CD4-positive, CD25-positive, alpha-beta regulatory T cell (primary cell): ENCODE measurements around the gene ADAMTS18. TPM values are rescaled to one million over a fixed set of nuclear protein-coding genes. Genes with fewer than 3 reads are reported as not detected.

Experiments
- ATAC-seq, 2 donors: fragments of 150-1000 bp; cut with Tn5 transposase; one replicate each; pipeline ENCODE4 v1.10.0; 2021; ENCODE audit warnings: low read depth in 2 of 2, moderate number of reproducible peaks in 2 of 2, moderate library complexity in 1 of 2
- DNase-seq, 3 donors: peaks; one replicate each; pipeline versions ENCODE4 v3.0.0 to v3.0.0-alpha.2; 2012 to 2022; ENCODE audit warnings: mixed read lengths in 1 of 3
- H3K27ac ChIP-seq: one replicate; pipeline ENCODE4 v1.7.0; 2013; ENCODE audit warnings: mild to moderate bottlenecking, low read length; ENCODE audit not compliant: insufficient read depth, poor library complexity, severe bottlenecking
- H3K27me3 ChIP-seq: one replicate; pipeline ENCODE4 v1.7.0; 2013; ENCODE audit warnings: low read length; ENCODE audit not compliant: control insufficient read depth, insufficient read depth
- H3K36me3 ChIP-seq: one replicate; pipeline ENCODE4 v1.7.0; 2013; ENCODE audit warnings: mild to moderate bottlenecking, low read length, moderate library complexity; ENCODE audit not compliant: control insufficient read depth, insufficient read depth
- H3K4me1 ChIP-seq: 2 replicates; pipeline ENCODE4 v1.7.0; 2013; ENCODE audit warnings: mild to moderate bottlenecking, low read length; ENCODE audit not compliant: insufficient read depth, control insufficient read depth, poor library complexity, severe bottlenecking
- H3K4me3 ChIP-seq: one replicate; pipeline ENCODE4 v1.7.0; 2013; ENCODE audit warnings: low read depth, mild to moderate bottlenecking, low read length, moderate library complexity
- H3K9me3 ChIP-seq, 2 experiments: 1 replicate in 1 of 2; 2 replicates in 1 of 2; pipeline ENCODE4 v1.7.0; 2013; ENCODE audit warnings: low read length in 2 of 2, mild to moderate bottlenecking in 1 of 2, moderate library complexity in 1 of 2; ENCODE audit not compliant: control insufficient read depth in 2 of 2
- H3K27ac Mint-ChIP-seq, 3 donors: one replicate each; pipeline ENCODE4 v1.8.0; 2020 to 2022; ENCODE audit warnings: mild to moderate bottlenecking in 3 of 3, mixed read lengths in 3 of 3, moderate library complexity in 2 of 3
- H3K27me3 Mint-ChIP-seq: one replicate; pipeline ENCODE4 v1.8.0; 2022; ENCODE audit warnings: mild to moderate bottlenecking, mixed read lengths
- H3K36me3 Mint-ChIP-seq: one replicate; pipeline ENCODE4 v1.8.0; 2020; ENCODE audit warnings: mixed read lengths
- H3K4me1 Mint-ChIP-seq, 4 donors: one replicate each; pipeline ENCODE4 v1.8.0; 2020 to 2022; ENCODE audit warnings: mixed read lengths in 4 of 4, mild to moderate bottlenecking in 1 of 4
- H3K4me3 Mint-ChIP-seq, 4 donors: one replicate each; pipeline ENCODE4 v1.8.0; 2020 to 2022; ENCODE audit warnings: mild to moderate bottlenecking in 4 of 4, mixed read lengths in 4 of 4, moderate library complexity in 3 of 4
- H3K9me3 Mint-ChIP-seq, 7 donors: one replicate each; pipeline ENCODE4 v1.8.0; 2020 to 2022; ENCODE audit warnings: mixed read lengths in 7 of 7, mild to moderate bottlenecking in 3 of 7, moderate library complexity in 2 of 7
- polyA plus RNA-seq, 4 donors: library from polyadenylated mRNA; unstranded; fragments of 300-500 nt; fragmentation: Illumina TruSeq; gene quantifications; one replicate each; pipeline ENCODE4 v1.2.3, GENCODE V29; 2021
- total RNA-seq: library from RNA; stranded (reverse); gene quantifications from one replicate; pipeline ENCODE4 v1.2.3, GENCODE V29; 2022

ADAMTS18 gene
- total and polyA plus RNA-seq, 5 donors from 2014 or later, result not detected

GRCh38 chr16:77323695-77324094, 111.1 kb downstream of the ADAMTS18 start:
- H3K4me1 Mint-ChIP-seq, result no peaks in the 10 kb centered on the region
- H3K4me1 ChIP-seq, result no peaks in the 10 kb centered on the region
- peaks cover 5% of the 10 kb centered on the region for H3K27me3 Mint-ChIP-seq
- no peak overlapping the region for H3K27ac ChIP-seq
- no peak for DNase-seq
- H3K36me3 Mint-ChIP-seq, result no peaks in the 10 kb centered on the region
- no peak overlapping the region for H3K27ac Mint-ChIP-seq
- no peak overlapping the region for H3K4me3 ChIP-seq
- no peak overlapping the region for H3K4me3 Mint-ChIP-seq
- no peaks in the 10 kb centered on the region for H3K36me3 ChIP-seq
- no peaks in the 10 kb centered on the region for H3K9me3 ChIP-seq
- H3K27me3 ChIP-seq, result no peaks in the 10 kb centered on the region
- no peak for ATAC-seq
- H3K9me3 Mint-ChIP-seq, result peaks cover 0 to 3% (median 0%) of the 10 kb centered on the region in 7 donors

GRCh38 chr16:77322757-77323156, 112.1 kb downstream of the ADAMTS18 start:
- H3K4me1 Mint-ChIP-seq, result no peaks in the 10 kb centered on the region
- no peak overlapping the region for H3K27ac Mint-ChIP-seq
- H3K27me3 Mint-ChIP-seq, result peaks cover 5% of the 10 kb centered on the region

GRCh38 chr16:77317059-77317458, 117.8 kb downstream of the ADAMTS18 start:
- Mint-ChIP-seq H3K4me1 (no peaks in the 10 kb centered on the region), H3K27me3 (peaks cover 5% of the 10 kb centered on the region), H3K9me3 (peaks cover 0 to 2% (median 0%) of the 10 kb centered on the region in 7 donors), H3K4me3 (no peak overlapping the region), H3K36me3 (no peaks in the 10 kb centered on the region), H3K27ac (no peak overlapping the region)
- H3K27me3 ChIP-seq, result no peaks in the 10 kb centered on the region
- H3K36me3 ChIP-seq, result no peaks in the 10 kb centered on the region
- H3K27ac ChIP-seq, result no peak overlapping the region
- no peak overlapping the region for H3K4me3 ChIP-seq
- ATAC-seq (no peak), DNase-seq (no peak)
- no peaks in the 10 kb centered on the region for H3K9me3 ChIP-seq
- H3K4me1 ChIP-seq, result no peaks in the 10 kb centered on the region

More at GRCh38 chr16:77322757-77323156, 112.1 kb downstream of the ADAMTS18 start:
- H3K4me1 ChIP-seq, result no peaks in the 10 kb centered on the region
- ATAC-seq (no peak), DNase-seq (no peak)
- no peaks in the 10 kb centered on the region for H3K27me3 ChIP-seq
- H3K36me3 ChIP-seq, result no peaks in the 10 kb centered on the region
- Mint-ChIP-seq H3K9me3 (peaks cover 0 to 3% (median 0%) of the 10 kb centered on the region in 7 donors), H3K4me3 (no peak overlapping the region), H3K36me3 (no peaks in the 10 kb centered on the region)
- no peak overlapping the region for H3K4me3 ChIP-seq
- no peak overlapping the region for H3K27ac ChIP-seq
- H3K9me3 ChIP-seq, result no peaks in the 10 kb centered on the region

GRCh38 chr16:77310877-77311276, 124.0 kb downstream of the ADAMTS18 start:
- Mint-ChIP-seq H3K27ac (no peak overlapping the region), H3K4me1 (peaks cover 0 to 2% (median 0%) of the 10 kb centered on the region in 4 donors), H3K36me3 (no peaks in the 10 kb centered on the region), H3K4me3 (no peak overlapping the region), H3K9me3 (peaks cover 0 to 1% (median 0%) of the 10 kb centered on the region in 7 donors), H3K27me3 (no peaks in the 10 kb centered on the region)
- no peak overlapping the region for H3K4me3 ChIP-seq
- H3K36me3 ChIP-seq, result no peaks in the 10 kb centered on the region
- ATAC-seq, result no peak
- no peaks in the 10 kb centered on the region for H3K27me3 ChIP-seq
- no peaks in the 10 kb centered on the region for H3K4me1 ChIP-seq
- no peaks in the 10 kb centered on the region for H3K9me3 ChIP-seq
- no peak overlapping the region for H3K27ac ChIP-seq
- no peak for DNase-seq

- no peaks in the 10 kb centered on the region for H3K4me1 ChIP-seq
- H3K9me3 Mint-ChIP-seq, result no peaks in the 10 kb centered on the region
- H3K9me3 ChIP-seq, result no peaks in the 10 kb centered on the region
- no peak overlapping the region for H3K27ac Mint-ChIP-seq
- no peak for ATAC-seq
- no peaks in the 10 kb centered on the region for H3K36me3 Mint-ChIP-seq
- H3K4me3 ChIP-seq, result no peak overlapping the region
- no peaks in the 10 kb centered on the region for H3K27me3 Mint-ChIP-seq
- H3K27ac ChIP-seq, result no peak overlapping the region
- H3K27me3 ChIP-seq, result no peaks in the 10 kb centered on the region
- peaks cover 0 to 2% (median 0%) of the 10 kb centered on the region in 4 donors for H3K4me1 Mint-ChIP-seq
- peak in 1 of 3 donors; percentile 2 for DNase-seq
- H3K4me3 Mint-ChIP-seq, result no peak overlapping the region
- no peaks in the 10 kb centered on the region for H3K36me3 ChIP-seq
Observed at GRCh38 chr16:77308163-77308561, 126.7 kb downstream of the ADAMTS18 start.

- Histone ChIP-seq H3K27me3 (no peaks in the 10 kb centered on the region), H3K4me1 (no peaks in the 10 kb centered on the region), H3K36me3 (no peaks in the 10 kb centered on the region), H3K27ac (no peak overlapping the region), H3K9me3 (no peaks in the 10 kb centered on the region), H3K4me3 (no peak overlapping the region)
- Mint-ChIP-seq H3K36me3 (no peaks in the 10 kb centered on the region), H3K27ac (no peak overlapping the region), H3K27me3 (no peaks in the 10 kb centered on the region), H3K4me1 (peaks cover 0 to 2% (median 0%) of the 10 kb centered on the region in 4 donors), H3K4me3 (no peak overlapping the region), H3K9me3 (no peaks in the 10 kb centered on the region)
- ATAC-seq (no peak), DNase-seq (no peak)
Observed at GRCh38 chr16:77307426-77308162, 127.2 kb downstream of the ADAMTS18 start.

GRCh38 chr16:77306075-77306474, 128.8 kb downstream of the ADAMTS18 start:
- ATAC-seq, result no peak
- Mint-ChIP-seq H3K9me3 (no peaks in the 10 kb centered on the region), H3K27ac (no peak overlapping the region), H3K36me3 (no peaks in the 10 kb centered on the region), H3K4me1 (peaks cover 0 to 2% (median 0%) of the 10 kb centered on the region in 4 donors), H3K27me3 (no peaks in the 10 kb centered on the region), H3K4me3 (no peak overlapping the region)
- Histone ChIP-seq H3K4me3 (no peak overlapping the region), H3K9me3 (no peaks in the 10 kb centered on the region), H3K27ac (no peak overlapping the region), H3K36me3 (no peaks in the 10 kb centered on the region), H3K4me1 (no peaks in the 10 kb centered on the region), H3K27me3 (no peaks in the 10 kb centered on the region)
- DNase-seq, result no peak

- Mint-ChIP-seq H3K4me1 (peaks cover 0 to 2% (median 0%) of the 10 kb centered on the region in 4 donors), H3K36me3 (no peaks in the 10 kb centered on the region), H3K9me3 (no peaks in the 10 kb centered on the region), H3K27ac (no peak overlapping the region), H3K4me3 (no peak overlapping the region), H3K27me3 (no peaks in the 10 kb centered on the region)
- no peak overlapping the region for H3K27ac ChIP-seq
- H3K9me3 ChIP-seq, result no peaks in the 10 kb centered on the region
- H3K36me3 ChIP-seq, result no peaks in the 10 kb centered on the region
- DNase-seq, result no peak
- H3K4me3 ChIP-seq, result no peak overlapping the region
- no peaks in the 10 kb centered on the region for H3K27me3 ChIP-seq
- no peaks in the 10 kb centered on the region for H3K4me1 ChIP-seq
- no peak for ATAC-seq
Observed at GRCh38 chr16:77304877-77305276, 130.0 kb downstream of the ADAMTS18 start.
